ENCODE data around the gene ZNF394.
"Not testable (repeated sequence)": the region's sequence is repeated elsewhere in the genome, so short reads cannot be mapped to it uniquely, and the experiment has no call there.

Gene ZNF394

GRCh38 chr7:99499721-99500636 lies at the start of gene ZNF394:
Gene ZNF394 (minus strand): TSS chr7:99500281. CDS start chr7:99500093, 188 bp downstream.
- peak; percentile 93 for DNase-seq (ENCODE audit: low read depth)
- peak within 1 kb of the TSS; percentile 88 for H3K4me3 ChIP-seq (ENCODE audit: low read length)
- TF ChIP-seq CTCF (IDR thresholded peaks at IDR 0.05; ENCODE audit: insufficient read depth, low read depth, low read length, missing control alignments) = no peak

DNA sequence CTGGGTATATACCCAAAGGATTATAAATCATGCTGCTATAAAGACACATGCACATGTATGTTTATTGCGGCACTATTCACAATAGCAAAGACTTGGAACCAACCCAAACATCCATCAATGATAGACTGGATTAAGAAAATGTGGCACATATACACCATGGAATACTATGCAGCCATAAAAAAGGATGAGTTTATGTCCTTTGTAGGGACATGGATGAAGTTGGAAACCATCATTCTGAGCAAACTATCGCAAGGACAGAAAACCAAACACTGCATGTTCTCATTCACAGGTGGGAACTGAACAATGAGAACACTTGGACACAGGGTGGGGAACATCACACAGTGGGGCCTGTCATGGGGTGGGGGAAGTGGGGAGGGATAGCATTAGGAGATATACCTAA lies 49.5 kb upstream of the ZNF394 start:
- not testable (repeated sequence) for H3K4me3 ChIP-seq (ENCODE audit: low read length); DNase-seq (ENCODE audit: low read depth)

DNA sequence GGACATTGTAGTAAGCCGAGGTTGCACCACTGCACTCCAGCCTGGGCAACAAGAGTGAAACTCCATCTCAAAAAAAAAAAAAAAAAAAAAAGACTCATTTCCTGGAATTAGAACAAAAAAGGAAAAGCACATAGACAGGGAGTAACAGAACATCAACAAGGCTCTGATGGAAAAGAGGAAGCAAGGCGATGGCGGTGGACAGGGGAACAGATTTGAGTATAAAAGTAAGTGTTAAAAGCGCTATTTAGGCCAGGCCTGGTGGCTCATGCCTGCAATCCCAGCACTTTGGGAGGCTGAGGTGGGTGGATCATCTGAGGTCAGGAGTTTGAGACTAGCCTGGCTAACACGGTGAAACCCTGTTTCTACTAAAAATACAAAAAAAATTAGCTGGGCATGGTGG lies 45.2 kb upstream of the ZNF394 start:
- H3K4me3 ChIP-seq (ENCODE audit: low read length); DNase-seq (ENCODE audit: low read depth): not testable (repeated sequence)

- no peak overlapping the region for H3K4me3 ChIP-seq (ENCODE audit: low read length)
- TF ChIP-seq CTCF (IDR thresholded peaks at IDR 0.05; ENCODE audit: insufficient read depth, low read depth, low read length, missing control alignments) = no peak
- DNase-seq (ENCODE audit: low read depth) = no peak
These were observed 43.8 kb upstream of the ZNF394 start for GRCh38 chr7:99543916-99544315.

DNA sequence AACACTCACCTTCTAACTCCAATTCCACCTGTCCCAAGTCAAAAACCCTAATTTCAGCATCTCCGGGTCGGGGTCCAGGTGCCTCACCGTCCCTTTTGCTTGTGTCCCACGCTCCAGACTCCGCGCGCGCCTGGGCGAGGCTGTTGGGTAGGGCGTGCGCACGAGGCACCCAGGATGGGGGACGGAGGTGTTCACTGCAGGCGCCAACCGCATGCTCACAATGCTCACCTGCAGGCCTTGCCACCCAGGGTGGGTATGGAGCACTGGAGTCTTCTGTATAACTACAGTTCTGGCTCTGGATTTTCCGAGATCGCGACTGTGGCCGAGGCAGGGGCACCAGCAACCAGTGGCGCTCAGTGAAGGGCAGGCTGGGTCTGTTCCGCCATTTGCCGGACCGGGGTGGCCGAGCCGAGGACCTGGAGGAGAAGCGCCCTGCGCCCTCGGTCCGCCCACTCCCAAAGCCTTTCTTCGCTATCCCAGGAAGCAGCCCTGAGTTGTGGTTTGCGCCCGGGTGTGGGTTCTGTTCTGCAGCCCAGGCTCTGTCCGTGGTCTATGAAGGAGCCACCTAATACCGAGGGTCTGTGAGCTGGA lies 43.1 kb upstream of the ZNF394 start:
- TF ChIP-seq CTCF (IDR thresholded peaks at IDR 0.05; ENCODE audit: insufficient read depth, low read depth, low read length, missing control alignments) = no peak
- DNase-seq (ENCODE audit: low read depth) = no peak
- H3K4me3 ChIP-seq (ENCODE audit: low read length) = no peak overlapping the region

- no peak overlapping the region for H3K4me3 ChIP-seq (ENCODE audit: low read length)
- no peak for DNase-seq (ENCODE audit: low read depth)
- TF ChIP-seq CTCF (IDR thresholded peaks at IDR 0.05; ENCODE audit: insufficient read depth, low read depth, low read length, missing control alignments) = no peak
These were observed 41.1 kb upstream of the ZNF394 start for GRCh38 chr7:99541212-99541611.

- no peak for TF ChIP-seq CTCF (IDR thresholded peaks at IDR 0.05; ENCODE audit: insufficient read depth, low read depth, low read length, missing control alignments)
- DNase-seq (ENCODE audit: low read depth) = no peak
- H3K4me3 ChIP-seq (ENCODE audit: low read length) = no peak overlapping the region
These were observed 40.5 kb upstream of the ZNF394 start for GRCh38 chr7:99540542-99540941.

All from epithelial cell of esophagus (primary cell).